Activated CD8-positive, alpha-beta T cell treated with anti-CD3 and anti-CD28 coated beads, Interleukin-2, amount 10 ng/mL, durations not matched to agents 7 days and 5 days (primary cell): ENCODE data around the gene TSPYL4. TPM values are rescaled to one million over a fixed set of nuclear protein-coding genes. Genes with fewer than 3 reads are reported as not detected.

ENCODE experiments used
- ATAC-seq: fragments of 150-1000 bp; cut with Tn5 transposase; one replicate; pipeline ENCODE4 v1.10.0; 2021; ENCODE audit warnings: moderate library complexity
- CTCF ChIA-PET: fragments of 350-600 bp; sonication (Branson Sonifier 250); formaldehyde crosslinking; loops from one replicate; lab custom pipeline; 2021; ENCODE audit warnings: antibody characterized with exemption; lab: Charles Lee
- POLR2A ChIA-PET: fragments of 350-600 bp; sonication (Branson Sonifier 250); formaldehyde crosslinking; loops from one replicate; lab custom pipeline; 2021; ENCODE audit warnings: antibody characterized with exemption; lab: Charles Lee
- DNase-seq: peaks from one replicate; pipeline ENCODE4 v3.0.0-alpha.2; 2020
- H3K27ac Mint-ChIP-seq: one replicate; pipeline ENCODE4 v1.8.0; 2021; ENCODE audit warnings: mild to moderate bottlenecking, mixed read lengths
- H3K27me3 Mint-ChIP-seq: one replicate; pipeline ENCODE4 v1.8.0; 2021; ENCODE audit warnings: low read depth, mixed read lengths
- H3K36me3 Mint-ChIP-seq: one replicate; pipeline ENCODE4 v1.8.0; 2021; ENCODE audit warnings: low read depth, mixed read lengths
- H3K4me1 Mint-ChIP-seq: one replicate; pipeline ENCODE4 v1.8.0; 2021; ENCODE audit warnings: low read depth, mixed read lengths
- H3K4me3 Mint-ChIP-seq: one replicate; pipeline ENCODE4 v1.8.0; 2021; ENCODE audit warnings: mild to moderate bottlenecking, mixed read lengths
- H3K9me3 Mint-ChIP-seq: one replicate; pipeline ENCODE4 v1.8.0; 2022; ENCODE audit warnings: mixed read lengths; ENCODE audit not compliant: insufficient read depth
- total RNA-seq, 2 experiments: library from RNA; stranded (reverse); gene quantifications; one replicate each; pipeline ENCODE4 v1.2.3, GENCODE V29; 2021

Gene TSPYL4
- total RNA-seq, 2 experiments from 2014 or later, result 19.3 to 19.8 TPM

- Mint-ChIP-seq H3K27ac (no peak overlapping the region), H3K4me3 (no peak overlapping the region), H3K36me3 (no peaks in the 10 kb centered on the region), H3K27me3 (no peaks in the 10 kb centered on the region), H3K9me3 (no peaks in the 10 kb centered on the region), H3K4me1 (no peaks in the 10 kb centered on the region)
- ATAC-seq (no peak), DNase-seq (no peak)
- ChIA-PET CTCF (no interaction called here), POLR2A (no interaction called here)
These were observed 32.8 kb downstream of the TSPYL4 start for GRCh38 chr6:116221067-116221466.

GRCh38 chr6:116218866-116219265 lies 35.0 kb downstream of the TSPYL4 start:
- Mint-ChIP-seq H3K36me3 (no peaks in the 10 kb centered on the region), H3K27me3 (no peaks in the 10 kb centered on the region), H3K4me3 (no peak overlapping the region), H3K9me3 (no peaks in the 10 kb centered on the region), H3K27ac (no peak overlapping the region), H3K4me1 (no peaks in the 10 kb centered on the region)
- ATAC-seq (no peak), DNase-seq (no peak)
- ChIA-PET POLR2A (no interaction called here), CTCF (interaction anchor here (1.0 to 2.8 kb wide), 8 partner anchors 9 to 342 kb away, joined by 3 to 19 read pairs (median 6); no protein-coding TSS in a partner anchor)

GRCh38 chr6:116218172-116218633 lies 35.7 kb downstream of the TSPYL4 start:
- ATAC-seq (no peak), DNase-seq (no peak)
- POLR2A ChIA-PET, result interaction anchor here (0.9 kb wide), 1 partner anchor 61 kb away, joined by 4 read pairs; the partner anchor contains the start of gene TSPYL1

DNA sequence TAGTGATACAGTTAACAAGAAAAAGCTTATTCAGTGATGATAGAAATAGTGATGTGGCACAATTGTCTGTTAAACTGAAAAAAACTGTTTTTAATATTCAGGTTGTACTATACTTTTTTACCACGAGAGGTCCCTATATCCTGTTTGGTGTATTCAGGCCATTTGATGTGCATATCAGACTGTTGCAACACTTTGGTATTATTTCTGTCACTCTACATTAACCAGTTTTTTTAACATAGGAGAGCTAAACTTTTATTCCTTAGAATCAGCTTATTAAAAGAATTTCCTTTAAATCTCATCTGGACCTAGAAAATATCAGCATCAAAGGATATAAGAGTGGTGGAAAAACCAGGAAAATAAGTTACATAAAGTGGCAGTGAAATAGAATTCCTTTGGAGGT lies 36.8 kb downstream of the TSPYL4 start:
- Mint-ChIP-seq H3K9me3 (no peaks in the 10 kb centered on the region), H3K27ac (no peak overlapping the region), H3K4me1 (no peaks in the 10 kb centered on the region), H3K36me3 (no peaks in the 10 kb centered on the region), H3K27me3 (no peaks in the 10 kb centered on the region), H3K4me3 (no peak overlapping the region)
- CTCF ChIA-PET, result interaction anchor here (0.9 to 2.8 kb wide), 23 partner anchors 9 to 401 kb away, joined by 3 to 19 read pairs (median 4); partner anchors contain the start of genes CALHM5, RWDD1 and TSPYL1
- peak; percentile 36 for ATAC-seq
- no peak for DNase-seq
- POLR2A ChIA-PET, result no interaction called here

More at GRCh38 chr6:116218172-116218633, 35.7 kb downstream of the TSPYL4 start:
- CTCF ChIA-PET, result interaction anchor here (0.7 to 2.8 kb wide), 21 partner anchors 8 to 347 kb away, joined by 3 to 19 read pairs (median 4); no protein-coding TSS in a partner anchor
- Mint-ChIP-seq H3K27me3 (no peaks in the 10 kb centered on the region), H3K4me3 (no peak overlapping the region), H3K36me3 (no peaks in the 10 kb centered on the region), H3K9me3 (no peaks in the 10 kb centered on the region), H3K4me1 (no peaks in the 10 kb centered on the region), H3K27ac (no peak overlapping the region)

DNA sequence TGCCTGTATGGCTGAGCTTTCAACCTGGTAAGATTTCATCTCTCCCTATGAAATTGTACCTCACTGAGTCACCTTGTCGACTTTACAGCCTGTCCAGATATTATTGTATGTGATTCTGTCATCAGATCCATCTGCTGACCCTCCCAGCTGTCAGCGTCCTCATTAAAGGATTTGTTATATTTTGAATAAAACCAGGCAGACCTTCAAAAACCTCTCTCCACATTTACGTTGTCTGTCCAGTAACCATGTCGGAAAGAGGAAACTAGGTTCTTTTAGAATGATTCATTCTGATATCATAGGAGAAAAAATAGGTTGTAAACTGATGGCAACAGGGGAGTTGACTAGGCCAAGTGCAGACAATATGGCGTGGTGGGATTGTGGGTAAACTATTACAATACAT lies 38.5 kb downstream of the TSPYL4 start:
- no peak overlapping the region for H3K27ac Mint-ChIP-seq
- no peaks in the 10 kb centered on the region for H3K27me3 Mint-ChIP-seq
- H3K9me3 Mint-ChIP-seq, result no peaks in the 10 kb centered on the region
- DNase-seq (no peak), ATAC-seq (no peak)
- H3K36me3 Mint-ChIP-seq, result no peaks in the 10 kb centered on the region
- CTCF ChIA-PET, result interaction anchor here (1.0 to 1.5 kb wide), 3 partner anchors 13 to 346 kb away, joined by 3 to 4 read pairs (median 3); no protein-coding TSS in a partner anchor
- H3K4me1 Mint-ChIP-seq, result no peaks in the 10 kb centered on the region
- no peak overlapping the region for H3K4me3 Mint-ChIP-seq
- POLR2A ChIA-PET, result no interaction called here

DNA sequence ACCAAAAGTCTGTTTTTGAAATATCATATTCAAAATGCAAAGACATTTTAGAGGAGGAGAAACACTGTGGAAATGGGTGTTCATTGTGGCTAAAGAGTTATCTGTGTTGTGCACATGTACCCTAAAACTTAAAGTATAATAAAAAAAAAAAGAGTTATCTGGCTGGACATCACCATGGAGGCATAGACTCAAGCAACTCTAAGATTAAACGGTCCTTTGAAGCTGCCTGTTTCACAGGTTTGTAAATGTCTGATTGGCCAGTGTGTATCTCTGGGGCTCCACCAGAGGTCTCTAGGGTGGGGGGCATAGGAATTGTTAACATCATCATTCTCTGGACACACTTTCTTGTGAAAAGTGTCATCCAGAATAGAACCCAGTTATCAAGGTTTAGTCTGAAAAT lies 39.2 kb downstream of the TSPYL4 start:
- Mint-ChIP-seq H3K36me3 (no peaks in the 10 kb centered on the region), H3K4me3 (no peak overlapping the region), H3K4me1 (no peaks in the 10 kb centered on the region), H3K27ac (no peak overlapping the region), H3K27me3 (no peaks in the 10 kb centered on the region), H3K9me3 (no peaks in the 10 kb centered on the region)
- ChIA-PET CTCF (interaction anchor here (0.7 to 1.5 kb wide), 4 partner anchors 12 to 346 kb away, joined by 3 to 4 read pairs (median 3); no protein-coding TSS in a partner anchor), POLR2A (no interaction called here)
- DNase-seq (no peak), ATAC-seq (no peak)

- CTCF ChIA-PET, result interaction anchor here (1.7 kb wide), 1 partner anchor 7 kb away, joined by 4 read pairs; no protein-coding TSS in a partner anchor
- no peak overlapping the region for H3K27ac Mint-ChIP-seq
- ATAC-seq (no peak), DNase-seq (no peak)
- H3K4me1 Mint-ChIP-seq, result peaks cover 3% of the 10 kb centered on the region
- POLR2A ChIA-PET, result no interaction called here
- no peaks in the 10 kb centered on the region for H3K36me3 Mint-ChIP-seq
- H3K9me3 Mint-ChIP-seq, result no peaks in the 10 kb centered on the region
- no peaks in the 10 kb centered on the region for H3K27me3 Mint-ChIP-seq
- no peak overlapping the region for H3K4me3 Mint-ChIP-seq
These were observed 43.0 kb downstream of the TSPYL4 start for GRCh38 chr6:116210750-116211425.

GRCh38 chr6:116210316-116210715 lies 43.6 kb downstream of the TSPYL4 start:
- no peak overlapping the region for H3K27ac Mint-ChIP-seq
- ATAC-seq, result no peak
- POLR2A ChIA-PET, result no interaction called here

DNA sequence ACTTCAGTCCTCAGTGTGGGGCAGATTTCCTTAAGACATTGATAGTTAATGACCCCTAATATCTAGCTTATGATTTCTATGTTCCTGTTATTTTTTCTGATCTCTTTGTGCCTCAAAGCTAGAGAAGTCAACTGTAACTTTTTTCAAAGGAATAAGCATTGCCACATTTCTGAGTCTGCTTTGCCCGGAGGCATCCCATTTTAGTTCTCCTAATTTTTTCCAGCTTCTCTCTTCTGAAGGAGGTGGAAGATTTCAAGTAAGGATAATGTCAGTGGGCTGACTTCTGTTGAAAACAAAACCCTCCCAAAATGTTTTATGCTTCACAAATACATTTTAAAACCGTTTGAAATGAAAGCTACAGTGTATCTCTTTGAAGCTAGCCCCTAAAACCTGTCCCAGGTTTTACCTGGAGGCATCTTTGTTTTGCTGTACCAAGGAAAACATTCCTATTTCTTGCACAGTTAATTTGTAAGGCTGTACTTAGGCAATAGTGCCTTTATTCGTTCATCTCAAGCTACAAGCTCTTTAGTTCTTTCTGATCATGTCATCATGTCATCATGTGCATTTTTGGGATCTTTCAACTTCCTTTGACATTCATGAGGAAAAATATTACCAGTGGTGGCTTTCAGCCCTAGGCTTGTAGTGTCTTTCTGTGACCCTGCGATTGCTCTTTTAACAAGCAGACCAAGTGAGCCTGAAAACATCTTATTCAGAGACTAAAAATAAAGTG lies 45.7 kb downstream of the TSPYL4 start:
- Mint-ChIP-seq H3K4me1 (peaks cover 3% of the 10 kb centered on the region), H3K4me3 (no peak overlapping the region), H3K9me3 (no peaks in the 10 kb centered on the region), H3K36me3 (no peaks in the 10 kb centered on the region), H3K27ac (no peak overlapping the region), H3K27me3 (no peaks in the 10 kb centered on the region)
- ChIA-PET POLR2A (no interaction called here), CTCF (interaction anchor here (1.2 to 1.4 kb wide), 3 partner anchors 10 to 97 kb away, joined by 3 to 11 read pairs (median 3); no protein-coding TSS in a partner anchor)
- DNase-seq (no peak), ATAC-seq (no peak)

More at GRCh38 chr6:116210316-116210715, 43.6 kb downstream of the TSPYL4 start:
- H3K27me3 Mint-ChIP-seq, result no peaks in the 10 kb centered on the region
- DNase-seq, result no peak
- H3K4me1 Mint-ChIP-seq, result peaks cover 3% of the 10 kb centered on the region
- no peak overlapping the region for H3K4me3 Mint-ChIP-seq
- CTCF ChIA-PET, result interaction anchor here (1.7 kb wide), 1 partner anchor 8 kb away, joined by 4 read pairs; no protein-coding TSS in a partner anchor
- no peaks in the 10 kb centered on the region for H3K9me3 Mint-ChIP-seq
- no peaks in the 10 kb centered on the region for H3K36me3 Mint-ChIP-seq

GRCh38 chr6:116206231-116206903 lies 47.5 kb downstream of the TSPYL4 start:
- no peaks in the 10 kb centered on the region for H3K36me3 Mint-ChIP-seq
- ChIA-PET POLR2A (no interaction called here), CTCF (interaction anchor here (1.3 to 2.4 kb wide), 2 partner anchors 11 to 94 kb away, joined by 3 to 8 read pairs; no protein-coding TSS in a partner anchor)
- ATAC-seq (no peak), DNase-seq (no peak)
- no peak overlapping the region for H3K27ac Mint-ChIP-seq
- no peak overlapping the region for H3K4me3 Mint-ChIP-seq
- peaks cover 3% of the 10 kb centered on the region for H3K4me1 Mint-ChIP-seq
- H3K9me3 Mint-ChIP-seq, result no peaks in the 10 kb centered on the region
- no peaks in the 10 kb centered on the region for H3K27me3 Mint-ChIP-seq

GRCh38 chr6:116205281-116205680 lies 48.6 kb downstream of the TSPYL4 start:
- Mint-ChIP-seq H3K27ac (no peak overlapping the region), H3K4me3 (no peak overlapping the region), H3K4me1 (peaks cover 3% of the 10 kb centered on the region), H3K36me3 (no peaks in the 10 kb centered on the region), H3K9me3 (no peaks in the 10 kb centered on the region), H3K27me3 (no peaks in the 10 kb centered on the region)
- ChIA-PET POLR2A (no interaction called here), CTCF (interaction anchor here (2.4 kb wide), 1 partner anchor 12 kb away, joined by 8 read pairs; no protein-coding TSS in a partner anchor)
- ATAC-seq, result no peak
- DNase-seq, result no peak
